IPS DF 6.9 (cell line): ENCODE measurements around the gene DTNBP1.

Source experiments
- DNase-seq: peaks from one replicate; pipeline ENCODE4 v3.0.0-alpha.2; 2013; ENCODE audit warnings: low read depth, low spot score
- H3K27ac ChIP-seq: one replicate; pipeline ENCODE4 v1.5.1; 2013; ENCODE audit warnings: low read length, control low read depth
- H3K27me3 ChIP-seq: 2 replicates; pipeline ENCODE4 v1.6.1; 2013; ENCODE audit warnings: mild to moderate bottlenecking, low read length; ENCODE audit not compliant: control insufficient read depth, insufficient read depth
- H3K36me3 ChIP-seq: 2 replicates; pipeline ENCODE4 v1.6.1; 2013; ENCODE audit warnings: low read length; ENCODE audit not compliant: control insufficient read depth, insufficient read depth
- H3K4me1 ChIP-seq: 2 replicates; pipeline ENCODE4 v1.6.1; 2013; ENCODE audit warnings: low read length; ENCODE audit not compliant: control insufficient read depth, insufficient read depth
- H3K4me3 ChIP-seq: 2 replicates; pipeline ENCODE4 v1.5.1; 2013; ENCODE audit warnings: mild to moderate bottlenecking, low read length
- H3K9me3 ChIP-seq: 2 replicates; pipeline ENCODE4 v1.6.1; 2013; ENCODE audit warnings: low read length, inconsistent platforms; ENCODE audit not compliant: control insufficient read depth, insufficient read depth
- WGBS: extraction: QIAGEN DNeasy Blood & Tissue Kit; methylation state at CpG from one replicate; pipeline ENCODE4 v1.1.7; 2013; ENCODE audit warnings: mixed read lengths, missing lambda C conversion rate; ENCODE audit not compliant: insufficient read length, insufficient coverage; 5-methylcytosine and 5-hydroxymethylcytosine counted together

The DTNBP1 gene

DNA sequence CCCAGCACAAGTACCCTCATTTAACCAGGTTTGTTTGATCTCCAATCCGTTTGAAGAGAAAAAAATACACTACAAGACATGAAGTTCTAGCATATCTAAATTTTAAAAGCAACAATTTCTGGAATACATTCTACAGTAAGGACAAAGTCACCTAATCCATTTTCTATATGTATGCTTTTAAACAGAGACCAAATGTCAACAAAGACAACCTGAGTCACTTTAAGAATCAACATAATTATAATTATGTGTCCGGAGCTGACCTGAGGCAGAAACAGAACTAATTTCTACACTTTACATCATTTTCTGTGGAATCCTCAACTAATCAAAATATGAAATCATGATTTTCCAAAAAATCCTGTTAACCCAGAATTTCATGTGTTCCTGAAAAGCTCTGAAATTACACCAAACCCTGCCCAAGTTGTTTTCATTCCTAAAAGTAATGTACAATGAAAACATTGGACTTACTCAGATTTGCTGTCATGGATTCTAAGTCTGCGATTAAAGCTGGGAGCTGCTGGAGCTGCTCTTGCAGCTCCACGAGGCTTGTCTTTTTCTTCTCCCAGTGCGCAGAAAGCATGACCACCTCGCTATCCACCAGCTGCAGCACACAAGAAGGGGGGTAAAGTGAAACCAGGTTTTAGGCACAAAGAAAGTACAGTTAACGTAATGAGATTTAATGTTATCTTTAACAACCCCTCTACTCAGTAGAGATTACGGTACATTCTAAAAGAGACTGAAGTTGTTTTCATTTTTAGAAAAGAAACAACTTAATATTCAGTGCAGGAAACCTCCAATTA is 35.8 kb downstream of the DTNBP1 start:
- DNase-seq, result no peak
- WGBS, result no CpG with 5 or more reads among the region's 8 CpGs
- Histone ChIP-seq H3K36me3 (0 out of 2 replicates have a peak, but pooled peaks cover 2% of the 10 kb centered on the region), H3K4me1 (no peaks in the 10 kb centered on the region), H3K9me3 (no peaks in the 10 kb centered on the region), H3K27ac (no peak overlapping the region), H3K4me3 (no peak overlapping the region), H3K27me3 (no peaks in the 10 kb centered on the region)

DNA sequence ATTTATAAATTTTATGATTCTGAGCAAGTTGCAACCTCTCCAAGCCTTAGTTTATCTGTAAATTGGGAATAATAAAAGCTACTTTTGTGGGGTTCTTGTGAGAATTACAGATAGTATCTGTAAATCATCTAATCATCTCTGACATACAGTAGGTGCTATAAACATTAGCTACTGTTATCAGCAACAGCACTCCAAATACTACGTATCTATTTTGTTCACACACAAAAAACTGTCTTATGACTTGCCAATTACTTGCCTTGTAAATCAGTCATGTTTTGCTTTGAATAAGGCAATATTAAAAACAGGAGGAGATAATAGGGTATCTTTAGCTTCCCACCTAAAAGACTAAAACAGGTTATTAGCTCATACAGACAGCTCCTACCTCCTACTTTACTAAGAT is 36.7 kb downstream of the DTNBP1 start:
- H3K27ac ChIP-seq, result no peak overlapping the region
- no peaks in the 10 kb centered on the region for H3K9me3 ChIP-seq
- H3K4me3 ChIP-seq, result no peak overlapping the region
- H3K27me3 ChIP-seq, result no peaks in the 10 kb centered on the region
- no peaks in the 10 kb centered on the region for H3K4me1 ChIP-seq
- 0 out of 2 replicates have a peak, but pooled peaks cover 2% of the 10 kb centered on the region for H3K36me3 ChIP-seq
- WGBS, result no CpG with 5 or more reads among the region's 1 CpG
- no peak for DNase-seq

DNA sequence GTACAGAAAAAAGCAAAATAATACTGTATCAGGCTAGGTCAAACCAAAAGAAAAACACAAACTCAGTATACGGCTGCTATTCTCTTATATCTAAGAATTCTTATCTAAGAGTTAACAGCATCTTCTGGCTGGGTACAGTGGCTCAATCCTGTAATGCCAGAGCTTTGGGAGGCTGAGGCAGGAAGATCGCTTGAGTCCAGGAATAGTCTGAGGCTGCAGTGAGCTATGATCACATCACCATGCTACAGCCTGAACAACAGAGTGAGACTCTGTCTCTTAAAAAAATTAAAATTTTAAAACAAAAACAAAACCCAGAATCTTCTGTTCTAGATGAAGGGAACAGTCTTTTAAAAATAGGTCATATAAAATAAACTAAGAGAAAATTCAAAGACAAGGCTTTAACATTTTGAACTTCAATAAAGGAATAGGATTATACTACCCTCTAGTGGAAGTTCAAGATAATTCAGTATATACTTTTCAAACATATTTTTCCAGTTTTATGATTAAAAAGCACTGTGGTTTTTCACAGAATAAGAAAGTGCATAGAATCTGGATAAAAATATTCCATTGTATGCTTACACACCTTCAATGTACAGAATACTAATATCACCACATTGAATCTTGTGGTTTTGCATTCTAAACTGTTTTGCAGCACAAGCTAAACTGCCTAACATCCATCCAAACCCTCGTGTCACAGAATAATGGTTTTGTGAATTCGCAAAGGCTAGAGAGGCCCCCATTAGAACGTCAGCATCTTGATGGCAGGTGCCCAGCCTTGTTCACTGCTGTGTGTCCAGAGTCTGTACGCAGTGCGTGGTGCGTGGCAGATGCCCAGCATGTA is 39.3 kb downstream of the DTNBP1 start:
- no peak overlapping the region for H3K4me3 ChIP-seq
- no peak overlapping the region for H3K27ac ChIP-seq
- WGBS, result no CpG with 5 or more reads among the region's 8 CpGs
- no peak for DNase-seq
- H3K9me3 ChIP-seq, result no peaks in the 10 kb centered on the region
- H3K4me1 ChIP-seq, result no peaks in the 10 kb centered on the region
- H3K36me3 ChIP-seq, result 0 out of 2 replicates have a peak, but pooled peaks cover 2% of the 10 kb centered on the region
- no peaks in the 10 kb centered on the region for H3K27me3 ChIP-seq

- WGBS, result no CpG with 5 or more reads among the region's 4 CpGs
- Histone ChIP-seq H3K4me3 (no peak overlapping the region), H3K27me3 (no peaks in the 10 kb centered on the region), H3K4me1 (no peaks in the 10 kb centered on the region), H3K36me3 (0 out of 2 replicates have a peak, but pooled peaks cover 2% of the 10 kb centered on the region), H3K27ac (no peak overlapping the region), H3K9me3 (no peaks in the 10 kb centered on the region)
- DNase-seq, result no peak
Observed at GRCh38 chr6:15622045-15622740, 40.6 kb downstream of the DTNBP1 start.

GRCh38 chr6:15621203-15622044 is 41.4 kb downstream of the DTNBP1 start:
- no peak for DNase-seq

GRCh38 chr6:15620611-15621010 is 42.2 kb downstream of the DTNBP1 start:
- WGBS, result no CpG with 5 or more reads among the region's 4 CpGs
- Histone ChIP-seq H3K27ac (no peak overlapping the region), H3K4me1 (peaks cover 2% of the 10 kb centered on the region; the same call in 1 of the 2 replicates), H3K36me3 (no peaks in the 10 kb centered on the region), H3K4me3 (no peak overlapping the region), H3K27me3 (no peaks in the 10 kb centered on the region), H3K9me3 (no peaks in the 10 kb centered on the region)
- DNase-seq, result no peak

More at GRCh38 chr6:15621203-15622044, 41.4 kb downstream of the DTNBP1 start:
- Histone ChIP-seq H3K27ac (no peak overlapping the region), H3K27me3 (no peaks in the 10 kb centered on the region), H3K36me3 (no peaks in the 10 kb centered on the region), H3K4me1 (no peaks in the 10 kb centered on the region), H3K4me3 (no peak overlapping the region), H3K9me3 (no peaks in the 10 kb centered on the region)
- WGBS, result no CpG with 5 or more reads among the region's 6 CpGs

- H3K9me3 ChIP-seq, result no peaks in the 10 kb centered on the region
- H3K4me1 ChIP-seq, result peaks cover 2% of the 10 kb centered on the region; the same call in 1 of the 2 replicates
- no peak overlapping the region for H3K4me3 ChIP-seq
- H3K27me3 ChIP-seq, result no peaks in the 10 kb centered on the region
- DNase-seq, result no peak
- no CpG with 5 or more reads among the region's 1 CpG for WGBS
- H3K36me3 ChIP-seq, result no peaks in the 10 kb centered on the region
- no peak overlapping the region for H3K27ac ChIP-seq
Observed at GRCh38 chr6:15619330-15619729, 43.5 kb downstream of the DTNBP1 start.

DNA sequence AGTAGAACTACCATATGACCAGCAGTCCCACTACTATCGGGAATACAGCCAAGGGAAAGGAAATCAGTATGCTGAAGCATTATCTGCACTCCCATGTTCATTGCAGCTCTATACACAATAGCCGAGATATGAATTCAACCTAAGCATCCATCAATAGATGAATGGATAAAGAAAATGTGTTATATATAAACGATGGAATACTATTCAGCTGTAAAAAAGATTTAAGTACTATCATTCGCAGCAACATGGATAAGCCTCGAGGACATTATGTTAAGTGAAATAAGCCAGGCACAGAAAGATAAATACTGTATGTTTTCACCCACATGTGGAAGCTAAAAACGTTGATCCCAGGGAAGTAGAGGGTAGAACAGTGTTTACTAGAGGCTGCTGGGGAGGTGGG is 44.1 kb downstream of the DTNBP1 start:
- no CpG with 5 or more reads among the region's 6 CpGs for WGBS
- Histone ChIP-seq H3K9me3 (no peaks in the 10 kb centered on the region), H3K27ac (no peak overlapping the region), H3K4me3 (no peak overlapping the region), H3K27me3 (no peaks in the 10 kb centered on the region), H3K4me1 (peaks cover 2% of the 10 kb centered on the region; the same call in 1 of the 2 replicates), H3K36me3 (no peaks in the 10 kb centered on the region)
- DNase-seq, result no peak

- Histone ChIP-seq H3K9me3 (no peaks in the 10 kb centered on the region), H3K27ac (no peak overlapping the region), H3K27me3 (no peaks in the 10 kb centered on the region), H3K4me3 (no peak overlapping the region), H3K36me3 (no peaks in the 10 kb centered on the region), H3K4me1 (peaks cover 2% of the 10 kb centered on the region; the same call in 1 of the 2 replicates)
- no peak for DNase-seq
- no CpG with 5 or more reads among the region's 5 CpGs for WGBS
Observed at GRCh38 chr6:15616261-15616660, 46.6 kb downstream of the DTNBP1 start.
